Endodermal cell (in vitro differentiated cells): ENCODE data around the gene ORAI2. TPM values are rescaled to one million over a fixed set of nuclear protein-coding genes. Genes with fewer than 3 reads are reported as not detected.
A peak's percentile ranks its signal among the peaks of the same experiment; 100 is the strongest.

Experiments used
- DNase-seq: peaks from one replicate; pipeline ENCODE4 v3.0.0-alpha.2; 2017
- H3K27ac ChIP-seq: 2 replicates; pipeline ENCODE4 v1.5.1; 2013; ENCODE audit warnings: mild to moderate bottlenecking, low read depth, low read length, moderate library complexity
- H3K27me3 ChIP-seq: 2 replicates; pipeline ENCODE4 v1.6.1; 2013; ENCODE audit warnings: mild to moderate bottlenecking, low read length, moderate library complexity; ENCODE audit not compliant: insufficient read depth, control insufficient read depth, poor library complexity, severe bottlenecking
- H3K36me3 ChIP-seq: 2 replicates; pipeline ENCODE4 v1.7.0; 2013; ENCODE audit warnings: mild to moderate bottlenecking, low read length, moderate library complexity; ENCODE audit not compliant: control insufficient read depth, insufficient read depth
- H3K4me1 ChIP-seq: one replicate; pipeline ENCODE4 v1.7.0; 2013; ENCODE audit warnings: low read length; ENCODE audit not compliant: control insufficient read depth, insufficient read depth
- H3K4me3 ChIP-seq: 2 replicates; pipeline ENCODE4 v1.5.1; 2013; ENCODE audit warnings: mild to moderate bottlenecking, low read length, moderate library complexity
- H3K9ac ChIP-seq: 2 replicates; pipeline ENCODE4 v1.6.1; 2013; ENCODE audit warnings: mild to moderate bottlenecking, low read length, moderate library complexity; ENCODE audit not compliant: poor library complexity, severe bottlenecking; ENCODE audit errors: extremely low read depth
- H3K9me3 ChIP-seq: 2 replicates; pipeline ENCODE4 v1.6.1; 2013; ENCODE audit warnings: mild to moderate bottlenecking, low read length, moderate library complexity; ENCODE audit not compliant: control insufficient read depth
- H3K27ac Mint-ChIP-seq: 2 replicates; pipeline ENCODE4 v1.8.0; 2020; ENCODE audit warnings: mixed read lengths
- H3K27me3 Mint-ChIP-seq: 2 replicates; pipeline ENCODE4 v1.8.0; 2021; ENCODE audit warnings: mild to moderate bottlenecking, mixed read lengths; ENCODE audit not compliant: insufficient read depth
- H3K36me3 Mint-ChIP-seq: 2 replicates; pipeline ENCODE4 v1.8.0; 2020; ENCODE audit warnings: low read depth, mixed read lengths
- H3K4me1 Mint-ChIP-seq: 2 replicates; pipeline ENCODE4 v1.8.0; 2020; ENCODE audit warnings: mixed read lengths
- H3K4me3 Mint-ChIP-seq: 2 replicates; pipeline ENCODE4 v1.8.0; 2020; ENCODE audit warnings: mild to moderate bottlenecking, moderate library complexity, mixed read lengths
- H3K9me3 Mint-ChIP-seq: 2 replicates; pipeline ENCODE4 v1.8.0; 2020; ENCODE audit warnings: mild to moderate bottlenecking, mixed read lengths
- WGBS, 2 experiments: methylation state at CpG; one replicate each; pipeline versions ENCODE4 v1.1.5 to v1.1.7; 2013; ENCODE audit warnings: missing lambda C conversion rate in 2 of 2, mixed read lengths in 1 of 2; ENCODE audit not compliant: insufficient coverage in 1 of 2, insufficient read length in 1 of 2; 5-methylcytosine and 5-hydroxymethylcytosine counted together
- total RNA-seq, 2 donors: library from RNA; stranded (reverse); fragmentation: NEBNext Ultra II Directional in 1 of 2; extraction: Animal tissue kit (Norgen Biotek cat#: 25700) in 1 of 2; gene quantifications; 2 replicates in 1 of 2; 3 replicates in 1 of 2; pipeline ENCODE4 v1.2.1, GENCODE V29; 2021
- TF ChIP-seq, protein P1 (sequence below): fragments of 200-600 bp; sonication (generic); conservative IDR thresholded peaks from 2 replicates; pipeline ENCODE4 v1.5.0; 2021; ENCODE audit warnings: antibody characterized with exemption, mild to moderate bottlenecking

ORAI2 gene
- total RNA-seq, 2 donors from 2014 or later = 24.3 to 26.1 TPM

GRCh38 chr7:102466097-102466496 is 32.7 kb downstream of the ORAI2 start:
- 92 to 96% methylated on average over 4 to 7 of the region's 7 CpGs for WGBS, 2 experiments
- Mint-ChIP-seq H3K4me1 (peaks cover 7% of the 10 kb centered on the region), H3K9me3 (no peaks in the 10 kb centered on the region), H3K27me3 (no peaks in the 10 kb centered on the region), H3K4me3 (peak overlapping the region; percentile 99), H3K27ac (no peak overlapping the region), H3K36me3 (peaks cover 23% of the 10 kb centered on the region)
- Histone ChIP-seq H3K4me3 (peak overlapping the region; percentile 98), H3K9me3 (no peaks in the 10 kb centered on the region), H3K27ac (no peak overlapping the region), H3K9ac (no peak overlapping the region), H3K36me3 (peaks cover 11% of the 10 kb centered on the region), H3K27me3 (no peaks in the 10 kb centered on the region), H3K4me1 (no peaks in the 10 kb centered on the region)
- no peak for DNase-seq
- TF ChIP-seq, protein P1, sequence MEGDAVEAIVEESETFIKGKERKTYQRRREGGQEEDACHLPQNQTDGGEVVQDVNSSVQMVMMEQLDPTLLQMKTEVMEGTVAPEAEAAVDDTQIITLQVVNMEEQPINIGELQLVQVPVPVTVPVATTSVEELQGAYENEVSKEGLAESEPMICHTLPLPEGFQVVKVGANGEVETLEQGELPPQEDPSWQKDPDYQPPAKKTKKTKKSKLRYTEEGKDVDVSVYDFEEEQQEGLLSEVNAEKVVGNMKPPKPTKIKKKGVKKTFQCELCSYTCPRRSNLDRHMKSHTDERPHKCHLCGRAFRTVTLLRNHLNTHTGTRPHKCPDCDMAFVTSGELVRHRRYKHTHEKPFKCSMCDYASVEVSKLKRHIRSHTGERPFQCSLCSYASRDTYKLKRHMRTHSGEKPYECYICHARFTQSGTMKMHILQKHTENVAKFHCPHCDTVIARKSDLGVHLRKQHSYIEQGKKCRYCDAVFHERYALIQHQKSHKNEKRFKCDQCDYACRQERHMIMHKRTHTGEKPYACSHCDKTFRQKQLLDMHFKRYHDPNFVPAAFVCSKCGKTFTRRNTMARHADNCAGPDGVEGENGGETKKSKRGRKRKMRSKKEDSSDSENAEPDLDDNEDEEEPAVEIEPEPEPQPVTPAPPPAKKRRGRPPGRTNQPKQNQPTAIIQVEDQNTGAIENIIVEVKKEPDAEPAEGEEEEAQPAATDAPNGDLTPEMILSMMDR = no peak

GRCh38 chr7:102467581-102468477 is 34.5 kb downstream of the ORAI2 start:
- H3K9me3 ChIP-seq = no peaks in the 10 kb centered on the region
- TF ChIP-seq, protein P1 = no peak
- Mint-ChIP-seq H3K36me3 (peaks cover 19% of the 10 kb centered on the region), H3K27ac (no peak overlapping the region), H3K4me3 (no peak overlapping the region), H3K4me1 (peaks cover 7% of the 10 kb centered on the region), H3K9me3 (no peaks in the 10 kb centered on the region), H3K27me3 (no peaks in the 10 kb centered on the region)
- H3K9ac ChIP-seq = no peak overlapping the region
- peak; percentile 40 for DNase-seq
- H3K27ac ChIP-seq = no peak overlapping the region
- peaks cover 12% of the 10 kb centered on the region for H3K36me3 ChIP-seq
- H3K4me1 ChIP-seq = no peaks in the 10 kb centered on the region
- WGBS, 2 experiments = 92 to 96% methylated on average over 12 to 24 of the region's 24 CpGs
- H3K4me3 ChIP-seq = no peak overlapping the region
- no peaks in the 10 kb centered on the region for H3K27me3 ChIP-seq

GRCh38 chr7:102468478-102469350 is 35.3 kb downstream of the ORAI2 start:
- H3K27ac ChIP-seq = no peak overlapping the region
- H3K9ac ChIP-seq = no peak overlapping the region
- 93 to 97% methylated on average over 27 to 40 of the region's 40 CpGs for WGBS, 2 experiments
- TF ChIP-seq, protein P1 = no peak
- DNase-seq = peak; percentile 40
- no peaks in the 10 kb centered on the region for H3K9me3 ChIP-seq
- H3K4me1 ChIP-seq = no peaks in the 10 kb centered on the region
- Mint-ChIP-seq H3K4me3 (no peak overlapping the region), H3K27me3 (no peaks in the 10 kb centered on the region), H3K27ac (no peak overlapping the region), H3K36me3 (peaks cover 19% of the 10 kb centered on the region), H3K9me3 (no peaks in the 10 kb centered on the region), H3K4me1 (peaks cover 5% of the 10 kb centered on the region)
- peaks cover 15% of the 10 kb centered on the region for H3K36me3 ChIP-seq
- H3K4me3 ChIP-seq = no peak overlapping the region
- H3K27me3 ChIP-seq = no peaks in the 10 kb centered on the region
